SU-DHL-6 (cell line): ENCODE measurements around the gene SMIM21.

Experiments
- EZH2phosphoT487 ChIP-seq: fragments of 200-600 bp; sonication (generic), shearing (Covaris generic); conservative IDR thresholded peaks from 2 replicates; pipeline ENCODE4 v1.6.1; 2018; ENCODE audit warnings: mild to moderate bottlenecking, antibody characterized with exemption, low read length, moderate library complexity, mixed read lengths
- TF ChIP-seq, protein P1 (sequence below): fragments of 200-600 bp; sonication (generic); IDR thresholded peaks from one replicate; pipeline ENCODE4 v1.5.1; 2017; ENCODE audit warnings: antibody characterized with exemption, mild to moderate bottlenecking, low read length, moderate library complexity; ENCODE audit not compliant: insufficient read depth, poor library complexity, severe bottlenecking

DNA sequence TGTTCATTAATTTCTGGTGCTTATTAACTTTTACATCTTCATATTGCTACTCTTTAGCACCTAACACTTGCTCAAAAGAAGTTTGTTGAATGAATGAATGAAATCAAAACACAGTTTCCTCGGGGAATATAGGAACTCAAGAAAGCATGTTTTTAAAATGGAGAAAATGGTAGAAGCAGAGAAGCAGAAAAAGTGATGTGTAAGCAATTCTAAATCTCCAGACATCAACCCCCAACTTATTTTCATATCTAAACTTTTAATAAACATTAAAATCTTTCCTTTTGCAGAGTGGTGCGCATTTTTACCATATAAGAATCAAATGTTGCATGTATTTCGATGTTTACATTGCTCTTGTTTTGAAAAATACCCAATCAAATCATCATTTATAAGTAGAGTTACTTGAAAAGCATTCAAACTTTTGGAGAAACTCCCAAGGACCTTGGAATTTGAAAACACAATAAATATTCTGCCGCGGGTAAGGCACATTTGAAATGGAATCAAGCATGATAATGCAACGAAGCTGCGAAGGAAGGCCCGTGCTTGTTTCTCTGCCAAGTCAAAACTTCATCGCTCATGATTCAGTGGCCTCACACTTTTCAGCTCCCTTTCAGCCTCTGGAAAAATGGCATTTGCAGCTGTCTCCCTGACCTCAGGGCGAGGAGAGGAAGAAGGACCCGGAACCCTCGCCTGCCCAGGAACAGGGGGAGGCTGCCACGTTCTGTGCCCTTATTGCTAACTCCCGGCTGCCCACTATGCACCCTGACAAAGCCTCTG is 26.7 kb upstream of the SMIM21 start:
- TF ChIP-seq, protein P1, sequence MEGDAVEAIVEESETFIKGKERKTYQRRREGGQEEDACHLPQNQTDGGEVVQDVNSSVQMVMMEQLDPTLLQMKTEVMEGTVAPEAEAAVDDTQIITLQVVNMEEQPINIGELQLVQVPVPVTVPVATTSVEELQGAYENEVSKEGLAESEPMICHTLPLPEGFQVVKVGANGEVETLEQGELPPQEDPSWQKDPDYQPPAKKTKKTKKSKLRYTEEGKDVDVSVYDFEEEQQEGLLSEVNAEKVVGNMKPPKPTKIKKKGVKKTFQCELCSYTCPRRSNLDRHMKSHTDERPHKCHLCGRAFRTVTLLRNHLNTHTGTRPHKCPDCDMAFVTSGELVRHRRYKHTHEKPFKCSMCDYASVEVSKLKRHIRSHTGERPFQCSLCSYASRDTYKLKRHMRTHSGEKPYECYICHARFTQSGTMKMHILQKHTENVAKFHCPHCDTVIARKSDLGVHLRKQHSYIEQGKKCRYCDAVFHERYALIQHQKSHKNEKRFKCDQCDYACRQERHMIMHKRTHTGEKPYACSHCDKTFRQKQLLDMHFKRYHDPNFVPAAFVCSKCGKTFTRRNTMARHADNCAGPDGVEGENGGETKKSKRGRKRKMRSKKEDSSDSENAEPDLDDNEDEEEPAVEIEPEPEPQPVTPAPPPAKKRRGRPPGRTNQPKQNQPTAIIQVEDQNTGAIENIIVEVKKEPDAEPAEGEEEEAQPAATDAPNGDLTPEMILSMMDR, result no peak
- TF ChIP-seq EZH2phosphoT487, result no peak
